WTC11 (cell line): ENCODE measurements around the gene ATXN2L. TPM values are rescaled to one million over a fixed set of nuclear protein-coding genes. Genes with fewer than 3 reads are reported as not detected.

Experiments used
- ATAC-seq: fragments of 200-7000 bp; cut with Tn5 transposase; 2 replicates; pipeline ENCODE4 v1.10.0; 2021; ENCODE audit warnings: mild to moderate bottlenecking, moderate library complexity
- CTCF ChIA-PET: fragments of 300-600 bp; sonication (Branson Sonifier 250); formaldehyde crosslinking; loops from one replicate; lab custom pipeline; 2021; ENCODE audit warnings: antibody characterized with exemption; lab: Charles Lee
- POLR2A ChIA-PET: fragments of 350-600 bp; sonication (Branson Sonifier 250); formaldehyde crosslinking; loops from one replicate; lab custom pipeline; 2021; ENCODE audit warnings: antibody characterized with exemption; lab: Charles Lee
- DNase-seq: peaks from one replicate; pipeline ENCODE4 v3.0.0; 2021; ENCODE audit warnings: low spot score
- H3K27ac Mint-ChIP-seq: 2 replicates; pipeline ENCODE4 v1.8.0; 2021; ENCODE audit warnings: mixed read lengths
- H3K27me3 Mint-ChIP-seq: 2 replicates; pipeline ENCODE4 v1.8.0; 2021; ENCODE audit warnings: low read depth, mild to moderate bottlenecking, moderate library complexity, mixed read lengths
- H3K36me3 Mint-ChIP-seq: 2 replicates; pipeline ENCODE4 v1.8.0; 2021; ENCODE audit warnings: mixed read lengths
- H3K4me1 Mint-ChIP-seq: 2 replicates; pipeline ENCODE4 v1.8.0; 2022; ENCODE audit warnings: mixed read lengths
- H3K4me3 Mint-ChIP-seq: 2 replicates; pipeline ENCODE4 v1.8.0; 2021; ENCODE audit warnings: mild to moderate bottlenecking, moderate library complexity, mixed read lengths
- H3K9me3 Mint-ChIP-seq: 2 replicates; pipeline ENCODE4 v1.8.0; 2021; ENCODE audit warnings: mixed read lengths
- ATF1 ChIP-seq: sonication (generic); formaldehyde crosslinking; IDR thresholded peaks from 2 replicates; pipeline ENCODE4 v1.8.1; 2023; ENCODE audit warnings: mild to moderate bottlenecking, moderate library complexity, missing genetic modification reagents
- CREB1 ChIP-seq: sonication (generic); formaldehyde crosslinking; IDR thresholded peaks from 2 replicates; pipeline ENCODE4 v1.8.0; 2023; ENCODE audit warnings: mild to moderate bottlenecking, missing genetic modification reagents
- ELF4 ChIP-seq: sonication (generic); formaldehyde crosslinking; IDR thresholded peaks from 2 replicates; pipeline ENCODE4 v1.8.1; 2022; ENCODE audit warnings: low read depth, mild to moderate bottlenecking, moderate library complexity, missing genetic modification reagents
- FOXK1 ChIP-seq: sonication (generic); formaldehyde crosslinking; IDR thresholded peaks from 2 replicates; pipeline ENCODE4 v1.8.0; 2022; ENCODE audit warnings: mild to moderate bottlenecking, moderate library complexity, missing genetic modification reagents
- GRHL2 ChIP-seq: fragments of 250-450 bp; sonication (Bioruptor Pico); IDR thresholded peaks from 2 replicates; pipeline ENCODE4 v1.8.0; 2022; ENCODE audit warnings: mild to moderate bottlenecking, moderate library complexity; ENCODE audit not compliant: insufficient replicate concordance, severe bottlenecking
- SMAD4 ChIP-seq: sonication (generic); formaldehyde crosslinking; IDR thresholded peaks from 2 replicates; pipeline ENCODE4 v1.8.0; 2022; ENCODE audit warnings: mild to moderate bottlenecking, missing genetic modification reagents
- SOX15 ChIP-seq: fragments of 250-450 bp; sonication (Bioruptor Pico); IDR thresholded peaks from 2 replicates; pipeline ENCODE4 v1.9.0; 2021; ENCODE audit warnings: mild to moderate bottlenecking
- TEAD4 ChIP-seq: sonication (generic); formaldehyde crosslinking; IDR thresholded peaks from 2 replicates; pipeline ENCODE4 v1.8.0; 2022; ENCODE audit warnings: mild to moderate bottlenecking, missing genetic modification reagents
- ZNF121 ChIP-seq: sonication (generic); formaldehyde crosslinking; IDR thresholded peaks from 2 replicates; pipeline ENCODE4 v1.8.0; 2023; ENCODE audit warnings: missing genetic modification reagents
- ZNF138 ChIP-seq: sonication (generic); formaldehyde crosslinking; conservative IDR thresholded peaks from 2 replicates; pipeline ENCODE4 v1.8.1; 2022; ENCODE audit warnings: mild to moderate bottlenecking, moderate library complexity, missing genetic modification reagents
- ZNF232 ChIP-seq: sonication (generic); formaldehyde crosslinking; IDR thresholded peaks from 2 replicates; pipeline ENCODE4 v1.8.0; 2022; ENCODE audit warnings: mild to moderate bottlenecking, missing genetic modification reagents
- total RNA-seq: library from RNA; stranded (reverse); gene quantifications from 3 replicates; pipeline ENCODE4 v1.2.3, GENCODE V29; 2021
- TF ChIP-seq, protein P1 (sequence below): sonication (generic); formaldehyde crosslinking; IDR thresholded peaks from 2 replicates; pipeline ENCODE4 v1.8.0; 2022; ENCODE audit warnings: mild to moderate bottlenecking, missing genetic modification reagents
- TF ChIP-seq, protein P2 (sequence below): sonication (generic); formaldehyde crosslinking; IDR thresholded peaks from 2 replicates; pipeline ENCODE4 v1.8.0; 2022; ENCODE audit warnings: missing genetic modification reagents
- TF ChIP-seq, protein P3 (sequence below): sonication (generic); formaldehyde crosslinking; IDR thresholded peaks from 2 replicates; pipeline ENCODE4 v1.8.1; 2022; ENCODE audit warnings: mild to moderate bottlenecking, moderate library complexity, missing genetic modification reagents
- TF ChIP-seq, protein P4 (sequence below): fragments of 250-450 bp; sonication (Bioruptor Pico); IDR thresholded peaks from 2 replicates; pipeline ENCODE4 v2.1.2; 2022; ENCODE audit warnings: mild to moderate bottlenecking, moderate library complexity
- TF ChIP-seq, protein P5 (sequence below): sonication (generic); formaldehyde crosslinking; conservative IDR thresholded peaks from 2 replicates; pipeline ENCODE4 v1.8.1; 2023; ENCODE audit warnings: mild to moderate bottlenecking, low read depth, missing genetic modification reagents, moderate library complexity
- TF ChIP-seq, protein P6 (sequence below): sonication (generic); formaldehyde crosslinking; IDR thresholded peaks from 2 replicates; pipeline ENCODE4 v1.8.1; 2022; ENCODE audit warnings: missing genetic modification reagents, borderline replicate concordance
- TF ChIP-seq, protein P7 (sequence below): sonication (generic); formaldehyde crosslinking; IDR thresholded peaks from 2 replicates; pipeline ENCODE4 v1.8.1; 2023; ENCODE audit warnings: mild to moderate bottlenecking, missing genetic modification reagents, moderate library complexity

The ATXN2L gene
- total RNA-seq, 1 experiment from 2014 or later, result 243 TPM

DNA sequence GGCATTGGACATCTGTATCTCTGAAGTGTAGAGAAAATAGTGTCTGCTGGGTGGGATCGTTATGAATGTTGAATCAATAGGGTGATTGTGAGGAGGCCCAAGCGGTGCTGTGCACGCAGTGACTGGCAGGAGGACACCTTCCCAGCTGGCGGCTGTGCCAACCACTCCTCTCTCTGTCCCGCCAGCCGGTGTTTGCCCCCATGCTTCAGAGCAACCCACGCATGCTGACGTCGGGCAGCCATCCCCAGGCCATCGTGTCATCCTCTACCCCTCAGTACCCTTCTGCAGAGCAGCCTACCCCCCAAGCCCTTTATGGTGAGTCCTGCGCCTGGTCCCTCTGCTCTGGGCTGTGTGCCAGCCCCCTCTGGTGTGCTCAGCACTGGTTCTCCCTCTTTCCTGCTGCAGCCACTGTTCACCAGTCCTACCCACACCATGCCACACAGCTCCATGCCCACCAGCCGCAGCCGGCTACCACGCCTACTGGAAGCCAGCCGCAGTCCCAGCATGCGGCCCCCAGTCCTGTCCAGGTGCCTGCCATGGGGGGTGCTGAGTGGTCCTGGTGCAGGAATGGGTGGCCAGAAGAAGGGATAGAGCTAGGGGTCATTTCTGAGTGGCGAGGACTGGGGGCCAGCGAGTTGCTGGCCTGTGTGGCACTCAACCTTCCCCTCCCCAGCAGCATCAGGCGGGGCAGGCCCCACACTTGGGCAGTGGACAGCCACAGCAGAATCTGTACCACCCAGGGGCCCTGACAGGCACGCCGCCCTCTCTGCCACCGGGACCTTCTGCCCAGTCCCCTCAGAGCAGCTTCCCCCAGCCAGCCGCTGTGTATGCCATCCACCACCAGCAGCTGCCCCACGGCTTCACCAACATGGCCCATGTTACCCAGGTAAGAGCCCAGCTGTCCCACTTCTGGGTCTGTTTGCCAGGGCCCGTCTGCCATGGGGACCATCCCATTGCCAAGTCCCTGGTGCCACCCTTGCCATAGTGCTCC is 12.4 kb downstream of the ATXN2L start:
- no peak for TF ChIP-seq CREB1
- TF ChIP-seq TEAD4 (CRISPR knock-in tag), result no peak
- no peak for TF ChIP-seq ZNF232 (CRISPR knock-in tag)
- TF ChIP-seq ELF4 (CRISPR knock-in tag), result no peak
- no peak for TF ChIP-seq ZNF138 (CRISPR knock-in tag)
- TF ChIP-seq, protein P1, sequence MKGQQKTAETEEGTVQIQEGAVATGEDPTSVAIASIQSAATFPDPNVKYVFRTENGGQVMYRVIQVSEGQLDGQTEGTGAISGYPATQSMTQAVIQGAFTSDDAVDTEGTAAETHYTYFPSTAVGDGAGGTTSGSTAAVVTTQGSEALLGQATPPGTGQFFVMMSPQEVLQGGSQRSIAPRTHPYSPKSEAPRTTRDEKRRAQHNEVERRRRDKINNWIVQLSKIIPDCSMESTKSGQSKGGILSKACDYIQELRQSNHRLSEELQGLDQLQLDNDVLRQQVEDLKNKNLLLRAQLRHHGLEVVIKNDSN (CRISPR knock-in tag), result no peak
- TF ChIP-seq, protein P2, sequence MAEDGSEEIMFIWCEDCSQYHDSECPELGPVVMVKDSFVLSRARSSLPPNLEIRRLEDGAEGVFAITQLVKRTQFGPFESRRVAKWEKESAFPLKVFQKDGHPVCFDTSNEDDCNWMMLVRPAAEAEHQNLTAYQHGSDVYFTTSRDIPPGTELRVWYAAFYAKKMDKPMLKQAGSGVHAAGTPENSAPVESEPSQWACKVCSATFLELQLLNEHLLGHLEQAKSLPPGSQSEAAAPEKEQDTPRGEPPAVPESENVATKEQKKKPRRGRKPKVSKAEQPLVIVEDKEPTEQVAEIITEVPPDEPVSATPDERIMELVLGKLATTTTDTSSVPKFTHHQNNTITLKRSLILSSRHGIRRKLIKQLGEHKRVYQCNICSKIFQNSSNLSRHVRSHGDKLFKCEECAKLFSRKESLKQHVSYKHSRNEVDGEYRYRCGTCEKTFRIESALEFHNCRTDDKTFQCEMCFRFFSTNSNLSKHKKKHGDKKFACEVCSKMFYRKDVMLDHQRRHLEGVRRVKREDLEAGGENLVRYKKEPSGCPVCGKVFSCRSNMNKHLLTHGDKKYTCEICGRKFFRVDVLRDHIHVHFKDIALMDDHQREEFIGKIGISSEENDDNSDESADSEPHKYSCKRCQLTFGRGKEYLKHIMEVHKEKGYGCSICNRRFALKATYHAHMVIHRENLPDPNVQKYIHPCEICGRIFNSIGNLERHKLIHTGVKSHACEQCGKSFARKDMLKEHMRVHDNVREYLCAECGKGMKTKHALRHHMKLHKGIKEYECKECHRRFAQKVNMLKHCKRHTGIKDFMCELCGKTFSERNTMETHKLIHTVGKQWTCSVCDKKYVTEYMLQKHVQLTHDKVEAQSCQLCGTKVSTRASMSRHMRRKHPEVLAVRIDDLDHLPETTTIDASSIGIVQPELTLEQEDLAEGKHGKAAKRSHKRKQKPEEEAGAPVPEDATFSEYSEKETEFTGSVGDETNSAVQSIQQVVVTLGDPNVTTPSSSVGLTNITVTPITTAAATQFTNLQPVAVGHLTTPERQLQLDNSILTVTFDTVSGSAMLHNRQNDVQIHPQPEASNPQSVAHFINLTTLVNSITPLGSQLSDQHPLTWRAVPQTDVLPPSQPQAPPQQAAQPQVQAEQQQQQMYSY (CRISPR knock-in tag), result no peak
- TF ChIP-seq, protein P3, sequence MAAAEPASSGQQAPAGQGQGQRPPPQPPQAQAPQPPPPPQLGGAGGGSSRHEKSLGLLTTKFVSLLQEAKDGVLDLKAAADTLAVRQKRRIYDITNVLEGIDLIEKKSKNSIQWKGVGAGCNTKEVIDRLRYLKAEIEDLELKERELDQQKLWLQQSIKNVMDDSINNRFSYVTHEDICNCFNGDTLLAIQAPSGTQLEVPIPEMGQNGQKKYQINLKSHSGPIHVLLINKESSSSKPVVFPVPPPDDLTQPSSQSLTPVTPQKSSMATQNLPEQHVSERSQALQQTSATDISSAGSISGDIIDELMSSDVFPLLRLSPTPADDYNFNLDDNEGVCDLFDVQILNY (CRISPR knock-in tag), result no peak
- TF ChIP-seq, protein P4, sequence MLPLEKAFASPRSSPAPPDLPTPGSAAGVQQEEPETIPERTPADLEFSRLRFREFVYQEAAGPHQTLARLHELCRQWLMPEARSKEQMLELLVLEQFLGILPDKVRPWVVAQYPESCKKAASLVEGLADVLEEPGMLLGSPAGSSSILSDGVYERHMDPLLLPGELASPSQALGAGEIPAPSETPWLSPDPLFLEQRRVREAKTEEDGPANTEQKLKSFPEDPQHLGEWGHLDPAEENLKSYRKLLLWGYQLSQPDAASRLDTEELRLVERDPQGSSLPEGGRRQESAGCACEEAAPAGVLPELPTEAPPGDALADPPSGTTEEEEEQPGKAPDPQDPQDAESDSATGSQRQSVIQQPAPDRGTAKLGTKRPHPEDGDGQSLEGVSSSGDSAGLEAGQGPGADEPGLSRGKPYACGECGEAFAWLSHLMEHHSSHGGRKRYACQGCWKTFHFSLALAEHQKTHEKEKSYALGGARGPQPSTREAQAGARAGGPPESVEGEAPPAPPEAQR (CRISPR knock-in tag), result no peak
- TF ChIP-seq ZNF121 (CRISPR knock-in tag), result no peak
- no peak for TF ChIP-seq ATF1
- TF ChIP-seq, protein P5, sequence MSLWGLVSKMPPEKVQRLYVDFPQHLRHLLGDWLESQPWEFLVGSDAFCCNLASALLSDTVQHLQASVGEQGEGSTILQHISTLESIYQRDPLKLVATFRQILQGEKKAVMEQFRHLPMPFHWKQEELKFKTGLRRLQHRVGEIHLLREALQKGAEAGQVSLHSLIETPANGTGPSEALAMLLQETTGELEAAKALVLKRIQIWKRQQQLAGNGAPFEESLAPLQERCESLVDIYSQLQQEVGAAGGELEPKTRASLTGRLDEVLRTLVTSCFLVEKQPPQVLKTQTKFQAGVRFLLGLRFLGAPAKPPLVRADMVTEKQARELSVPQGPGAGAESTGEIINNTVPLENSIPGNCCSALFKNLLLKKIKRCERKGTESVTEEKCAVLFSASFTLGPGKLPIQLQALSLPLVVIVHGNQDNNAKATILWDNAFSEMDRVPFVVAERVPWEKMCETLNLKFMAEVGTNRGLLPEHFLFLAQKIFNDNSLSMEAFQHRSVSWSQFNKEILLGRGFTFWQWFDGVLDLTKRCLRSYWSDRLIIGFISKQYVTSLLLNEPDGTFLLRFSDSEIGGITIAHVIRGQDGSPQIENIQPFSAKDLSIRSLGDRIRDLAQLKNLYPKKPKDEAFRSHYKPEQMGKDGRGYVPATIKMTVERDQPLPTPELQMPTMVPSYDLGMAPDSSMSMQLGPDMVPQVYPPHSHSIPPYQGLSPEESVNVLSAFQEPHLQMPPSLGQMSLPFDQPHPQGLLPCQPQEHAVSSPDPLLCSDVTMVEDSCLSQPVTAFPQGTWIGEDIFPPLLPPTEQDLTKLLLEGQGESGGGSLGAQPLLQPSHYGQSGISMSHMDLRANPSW, result no peak
- no peak for TF ChIP-seq GRHL2 (CRISPR knock-in tag)
- TF ChIP-seq SOX15, result no peak
- TF ChIP-seq, protein P6, sequence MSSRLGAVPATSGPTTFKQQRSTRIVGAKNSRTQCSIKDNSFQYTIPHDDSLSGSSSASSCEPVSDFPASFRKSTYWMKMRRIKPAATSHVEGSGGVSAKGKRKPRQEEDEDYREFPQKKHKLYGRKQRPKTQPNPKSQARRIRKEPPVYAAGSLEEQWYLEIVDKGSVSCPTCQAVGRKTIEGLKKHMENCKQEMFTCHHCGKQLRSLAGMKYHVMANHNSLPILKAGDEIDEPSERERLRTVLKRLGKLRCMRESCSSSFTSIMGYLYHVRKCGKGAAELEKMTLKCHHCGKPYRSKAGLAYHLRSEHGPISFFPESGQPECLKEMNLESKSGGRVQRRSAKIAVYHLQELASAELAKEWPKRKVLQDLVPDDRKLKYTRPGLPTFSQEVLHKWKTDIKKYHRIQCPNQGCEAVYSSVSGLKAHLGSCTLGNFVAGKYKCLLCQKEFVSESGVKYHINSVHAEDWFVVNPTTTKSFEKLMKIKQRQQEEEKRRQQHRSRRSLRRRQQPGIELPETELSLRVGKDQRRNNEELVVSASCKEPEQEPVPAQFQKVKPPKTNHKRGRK, result no peak
- TF ChIP-seq FOXK1 (CRISPR knock-in tag), result no peak
- TF ChIP-seq, protein P7, sequence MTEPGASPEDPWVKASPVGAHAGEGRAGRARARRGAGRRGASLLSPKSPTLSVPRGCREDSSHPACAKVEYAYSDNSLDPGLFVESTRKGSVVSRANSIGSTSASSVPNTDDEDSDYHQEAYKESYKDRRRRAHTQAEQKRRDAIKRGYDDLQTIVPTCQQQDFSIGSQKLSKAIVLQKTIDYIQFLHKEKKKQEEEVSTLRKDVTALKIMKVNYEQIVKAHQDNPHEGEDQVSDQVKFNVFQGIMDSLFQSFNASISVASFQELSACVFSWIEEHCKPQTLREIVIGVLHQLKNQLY (CRISPR knock-in tag), result no peak
- TF ChIP-seq SMAD4 (CRISPR knock-in tag), result no peak
- POLR2A ChIA-PET, result interaction anchor here (0.6 to 1.8 kb wide), 2 partner anchors 7 to 1965 kb away, joined by 4 to 8 read pairs; no protein-coding TSS in a partner anchor
- DNase-seq (no peak), ATAC-seq (no peak)
- no peak overlapping the region for H3K4me3 Mint-ChIP-seq
- H3K27me3 Mint-ChIP-seq, result no peaks in the 10 kb centered on the region
- no peak overlapping the region for H3K27ac Mint-ChIP-seq
- H3K36me3 Mint-ChIP-seq, result peaks cover 67% of the 10 kb centered on the region
- no peaks in the 10 kb centered on the region for H3K9me3 Mint-ChIP-seq
- H3K4me1 Mint-ChIP-seq, result no peaks in the 10 kb centered on the region
- CTCF ChIA-PET, result interaction anchor here (0.6 to 1.0 kb wide), 2 partner anchors 11 to 1900 kb away, joined by 3 to 4 read pairs; partner anchors contain the start of gene TUFM
